Chondrocyte (in vitro differentiated cells): ENCODE measurements around the gene JAK3. TPM values are rescaled to one million over a fixed set of nuclear protein-coding genes. Genes with fewer than 3 reads are reported as not detected.

Source experiments
- DNase-seq: peaks from one replicate; pipeline ENCODE4 v3.0.0; 2021; ENCODE audit warnings: mixed read lengths, low spot score
- H3K27ac Mint-ChIP-seq: one replicate; pipeline ENCODE4 v1.8.0; 2021; ENCODE audit warnings: mild to moderate bottlenecking, moderate library complexity, mixed read lengths; ENCODE audit not compliant: unreplicated experiment
- H3K27me3 Mint-ChIP-seq: 2 replicates; pipeline ENCODE4 v1.8.0; 2021; ENCODE audit warnings: low read depth, mixed read lengths
- H3K36me3 Mint-ChIP-seq: 2 replicates; pipeline ENCODE4 v1.8.0; 2021; ENCODE audit warnings: low read depth, mixed read lengths
- H3K4me1 Mint-ChIP-seq: 2 replicates; pipeline ENCODE4 v1.8.0; 2021; ENCODE audit warnings: low read depth, mild to moderate bottlenecking, mixed read lengths
- H3K4me3 Mint-ChIP-seq: one replicate; pipeline ENCODE4 v1.8.0; 2021; ENCODE audit warnings: mild to moderate bottlenecking, moderate library complexity, mixed read lengths; ENCODE audit not compliant: unreplicated experiment
- H3K9me3 Mint-ChIP-seq: 2 replicates; pipeline ENCODE4 v1.8.0; 2021; ENCODE audit warnings: low read depth, mixed read lengths
- total RNA-seq: library from RNA; stranded (reverse); gene quantifications from 3 replicates; pipeline ENCODE4 v1.2.1, GENCODE V29; 2021
- TF ChIP-seq, protein P1 (sequence below): fragments of 200-600 bp; sonication (generic); IDR thresholded peaks from 2 replicates; pipeline ENCODE4 v1.5.0; 2021; ENCODE audit warnings: antibody characterized with exemption, mild to moderate bottlenecking, moderate library complexity

The JAK3 gene
- total RNA-seq, 1 donor from 2014 or later: 7.7 TPM

DNA sequence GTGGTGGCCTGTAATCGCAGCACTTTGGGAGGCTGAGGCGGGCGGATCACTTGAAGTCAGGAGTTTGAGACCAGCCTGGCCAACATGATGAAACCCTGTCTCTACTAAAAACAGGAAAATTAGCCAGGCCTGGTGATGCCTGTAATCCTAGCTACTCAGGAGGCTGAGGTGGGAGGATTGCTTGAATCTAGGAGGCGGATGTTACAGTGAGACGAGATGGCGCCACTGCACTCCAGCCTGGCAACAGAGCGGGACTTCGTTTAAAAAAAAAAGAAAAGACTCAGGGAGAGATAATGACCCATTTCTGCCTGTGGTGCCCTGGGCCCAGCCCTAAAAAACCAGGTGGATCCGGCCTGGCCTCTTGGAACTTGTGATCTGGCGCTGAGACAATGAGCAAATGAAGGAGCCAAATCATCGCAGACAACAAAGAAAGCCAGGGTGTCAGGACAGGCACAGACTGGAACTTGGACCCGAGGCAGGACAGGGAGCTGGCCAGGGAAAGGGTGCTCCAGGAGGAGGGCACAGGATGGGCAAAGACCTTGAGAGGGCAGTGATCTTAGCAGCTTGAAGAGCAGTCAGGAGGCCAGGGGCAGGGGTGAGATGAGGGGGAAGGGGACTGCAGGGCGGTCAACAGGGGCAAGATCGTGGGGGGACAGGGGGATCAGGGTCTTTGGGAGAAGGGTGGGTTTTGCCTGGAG lies 962 bp upstream of the JAK3 start:
- peaks cover 8% of the 10 kb centered on the region for H3K4me1 Mint-ChIP-seq
- H3K36me3 Mint-ChIP-seq: no peaks in the 10 kb centered on the region
- H3K4me3 Mint-ChIP-seq: no peak overlapping the region

DNA sequence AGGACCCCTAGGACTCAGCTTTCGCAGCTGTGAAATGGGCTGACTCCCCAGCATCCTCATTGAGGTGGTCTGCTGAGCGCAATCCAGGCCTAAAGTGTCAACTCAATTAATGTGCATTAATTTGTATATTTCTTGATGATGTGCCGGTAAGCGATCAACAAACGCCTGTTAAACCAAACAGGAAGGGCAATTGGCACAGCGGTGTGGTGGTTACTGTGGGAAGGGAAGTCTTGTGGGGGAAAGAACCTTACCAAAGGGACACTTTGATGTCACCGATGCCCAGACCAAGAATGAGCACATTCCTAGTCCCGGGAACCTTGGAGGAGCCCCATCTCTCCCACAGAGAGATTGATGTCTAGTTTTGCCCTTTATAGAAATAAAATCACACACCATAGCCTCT lies 1.6 kb downstream of the JAK3 start:
- Mint-ChIP-seq H3K27ac (no peak overlapping the region), H3K4me1 (peaks cover 18% of the 10 kb centered on the region), H3K4me3 (no peak overlapping the region), H3K9me3 (no peaks in the 10 kb centered on the region), H3K36me3 (no peaks in the 10 kb centered on the region), H3K27me3 (no peaks in the 10 kb centered on the region)
- DNase-seq: no peak
- TF ChIP-seq, protein P1, sequence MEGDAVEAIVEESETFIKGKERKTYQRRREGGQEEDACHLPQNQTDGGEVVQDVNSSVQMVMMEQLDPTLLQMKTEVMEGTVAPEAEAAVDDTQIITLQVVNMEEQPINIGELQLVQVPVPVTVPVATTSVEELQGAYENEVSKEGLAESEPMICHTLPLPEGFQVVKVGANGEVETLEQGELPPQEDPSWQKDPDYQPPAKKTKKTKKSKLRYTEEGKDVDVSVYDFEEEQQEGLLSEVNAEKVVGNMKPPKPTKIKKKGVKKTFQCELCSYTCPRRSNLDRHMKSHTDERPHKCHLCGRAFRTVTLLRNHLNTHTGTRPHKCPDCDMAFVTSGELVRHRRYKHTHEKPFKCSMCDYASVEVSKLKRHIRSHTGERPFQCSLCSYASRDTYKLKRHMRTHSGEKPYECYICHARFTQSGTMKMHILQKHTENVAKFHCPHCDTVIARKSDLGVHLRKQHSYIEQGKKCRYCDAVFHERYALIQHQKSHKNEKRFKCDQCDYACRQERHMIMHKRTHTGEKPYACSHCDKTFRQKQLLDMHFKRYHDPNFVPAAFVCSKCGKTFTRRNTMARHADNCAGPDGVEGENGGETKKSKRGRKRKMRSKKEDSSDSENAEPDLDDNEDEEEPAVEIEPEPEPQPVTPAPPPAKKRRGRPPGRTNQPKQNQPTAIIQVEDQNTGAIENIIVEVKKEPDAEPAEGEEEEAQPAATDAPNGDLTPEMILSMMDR: no peak

More for the DNA sequence above, 962 bp upstream of the JAK3 start:
- H3K27me3 Mint-ChIP-seq: no peaks in the 10 kb centered on the region
- no peak for DNase-seq
- no peaks in the 10 kb centered on the region for H3K9me3 Mint-ChIP-seq
- peak overlapping the region; percentile 65 for H3K27ac Mint-ChIP-seq
- TF ChIP-seq, protein P1: no peak

DNA sequence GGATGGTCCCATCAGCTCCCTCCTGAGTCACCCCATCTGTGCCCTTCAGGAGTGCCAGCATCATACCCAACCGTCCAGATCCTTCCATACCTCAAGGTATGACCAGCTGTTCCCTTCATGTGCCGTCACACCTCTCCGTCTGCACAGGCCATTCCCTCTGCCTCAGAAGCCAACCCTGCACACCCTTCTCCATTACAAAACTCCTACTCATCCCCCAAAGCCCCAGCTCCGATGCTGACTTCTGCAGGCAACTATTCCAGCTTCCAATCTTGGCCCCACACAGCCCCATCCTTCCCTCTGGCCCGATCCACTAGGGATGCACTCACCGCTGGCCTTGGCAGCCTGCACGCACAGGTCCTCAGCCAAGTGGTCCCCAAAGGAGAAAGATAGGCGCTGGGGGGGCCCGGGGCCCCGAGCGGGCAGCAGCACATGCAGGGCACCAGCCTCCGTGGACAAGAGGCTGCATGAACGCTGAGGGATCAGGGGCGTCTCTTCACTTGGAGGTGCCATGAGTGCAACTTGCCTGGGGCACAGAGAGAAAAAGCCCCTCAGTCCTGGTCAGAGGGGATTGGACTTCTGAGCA lies 3.8 kb downstream of the JAK3 start:
- peak overlapping the region; percentile 47 for H3K27ac Mint-ChIP-seq
- no peaks in the 10 kb centered on the region for H3K9me3 Mint-ChIP-seq
- H3K4me1 Mint-ChIP-seq: peaks cover 14% of the 10 kb centered on the region
- TF ChIP-seq, protein P1: no peak
- no peak for DNase-seq
- no peak overlapping the region for H3K4me3 Mint-ChIP-seq
- peaks cover 5% of the 10 kb centered on the region for H3K27me3 Mint-ChIP-seq
- no peaks in the 10 kb centered on the region for H3K36me3 Mint-ChIP-seq

DNA sequence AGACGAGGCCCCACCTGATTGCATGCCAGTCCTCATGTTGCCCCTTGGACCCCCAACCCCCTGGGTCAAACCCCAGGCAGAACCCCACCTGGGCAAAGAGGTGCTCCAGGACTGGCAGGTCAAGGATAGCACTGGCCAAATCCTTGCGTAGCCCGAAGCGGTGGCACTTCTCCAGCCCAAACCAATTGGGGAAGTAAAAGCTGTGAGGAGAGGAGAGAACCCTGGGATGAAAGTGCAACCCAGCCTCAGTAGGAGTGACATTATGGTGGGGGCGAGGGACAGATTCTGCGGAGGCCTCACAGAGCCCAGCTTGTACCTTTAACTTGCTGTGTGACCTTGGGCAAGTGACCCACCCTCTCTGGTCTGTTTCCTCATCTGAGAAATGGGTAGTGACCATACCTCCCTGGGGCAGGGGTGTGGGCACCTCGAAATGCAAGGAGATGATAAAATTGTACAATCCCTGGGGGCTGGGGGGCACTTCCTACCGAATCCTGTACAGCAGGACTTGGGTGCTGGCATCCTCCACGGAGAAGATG lies 4.4 kb downstream of the JAK3 start:
- Mint-ChIP-seq H3K27ac (no peak overlapping the region), H3K27me3 (peaks cover 8% of the 10 kb centered on the region), H3K36me3 (no peaks in the 10 kb centered on the region), H3K4me3 (no peak overlapping the region), H3K4me1 (peaks cover 14% of the 10 kb centered on the region), H3K9me3 (no peaks in the 10 kb centered on the region)
- TF ChIP-seq, protein P1: no peak
- no peak for DNase-seq

DNA sequence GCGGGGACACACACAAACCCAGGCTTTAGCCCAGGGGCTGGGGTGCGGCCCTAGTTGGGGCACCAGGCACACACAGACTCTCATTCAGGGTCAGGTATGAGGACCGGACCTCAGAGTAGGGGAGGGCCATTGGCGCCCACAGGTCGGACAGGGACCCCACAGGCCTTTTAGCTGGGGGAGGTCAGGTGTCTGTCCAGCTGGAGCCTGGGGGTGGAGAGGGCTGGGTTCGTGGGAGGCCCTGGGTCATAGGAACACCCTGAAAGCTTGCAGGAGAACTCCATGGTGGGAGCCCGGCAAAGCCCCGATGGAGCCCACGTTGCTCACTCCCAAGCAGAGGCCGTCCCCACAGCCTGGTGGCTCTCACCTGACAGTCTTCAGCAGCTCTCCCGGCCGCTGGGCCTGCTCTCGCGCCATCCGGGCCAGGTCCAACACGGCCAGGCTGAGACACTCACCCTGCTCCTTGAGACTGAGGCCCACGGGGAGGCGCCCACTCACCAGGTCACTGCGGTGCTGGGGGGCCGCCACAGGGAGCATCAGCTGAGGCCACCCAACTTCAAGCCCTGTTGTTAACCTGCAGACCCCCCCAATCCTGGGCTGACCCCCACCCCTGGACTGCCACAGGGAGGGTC lies 5.0 kb downstream of the JAK3 start:
- TF ChIP-seq, protein P1: no peak
- H3K27me3 Mint-ChIP-seq: peaks cover 8% of the 10 kb centered on the region
- no peak for DNase-seq
- H3K4me1 Mint-ChIP-seq: peaks cover 14% of the 10 kb centered on the region
- no peaks in the 10 kb centered on the region for H3K36me3 Mint-ChIP-seq
- H3K9me3 Mint-ChIP-seq: no peaks in the 10 kb centered on the region
- peak overlapping the region; percentile 66 for H3K4me3 Mint-ChIP-seq
- no peak overlapping the region for H3K27ac Mint-ChIP-seq
